Ovary (tissue), 9 donors: Measurements from ENCODE around the gene TEX51. TPM values are rescaled to one million over a fixed set of nuclear protein-coding genes. Genes with fewer than 3 reads are reported as not detected.

Experiments used
- DNase-seq, 5 donors: peaks; one replicate each; pipeline ENCODE4 v3.0.0-alpha.2; 2019 to 2020
- H3K27ac ChIP-seq, 2 donors: fragments of 200-600 bp; one replicate each; pipeline versions ENCODE4 v1.5.1 to v1.8.0; 2019 to 2022
- H3K27me3 ChIP-seq: fragments of 200-600 bp; one replicate; pipeline ENCODE4 v1.8.0; 2022
- H3K36me3 ChIP-seq: fragments of 200-600 bp; sonication (generic); one replicate; pipeline ENCODE4 v1.5.1; 2019
- H3K4me1 ChIP-seq: one replicate; pipeline ENCODE4 v1.8.1; 2013; ENCODE audit warnings: mild to moderate bottlenecking, moderate library complexity; ENCODE audit not compliant: insufficient read depth
- H3K4me3 ChIP-seq: fragments of 200-600 bp; sonication (generic); one replicate; pipeline ENCODE4 v1.5.1; 2017
- H3K9me3 ChIP-seq, 2 donors: fragments of 200-600 bp in 1 of 2; sonication (generic) in 1 of 2; one replicate each; pipeline versions ENCODE4 v1.5.1 to v1.8.1; 2013 to 2019; ENCODE audit warnings: mild to moderate bottlenecking in 1 of 2, moderate library complexity in 1 of 2
- CTCF ChIP-seq, 3 donors: fragments of 450-650 bp in 2 of 3; fragments of 200-600 bp in 1 of 3; IDR thresholded peaks; one replicate each; pipeline versions ENCODE4 v1.5.1 to v1.8.0; 2016 to 2022; ENCODE audit warnings: antibody characterized with exemption in 3 of 3, mild to moderate bottlenecking in 1 of 3
- EP300 ChIP-seq: sonication (generic); formaldehyde crosslinking; IDR thresholded peaks from one replicate; pipeline ENCODE4 v1.6.1; 2017; ENCODE audit warnings: antibody characterized with exemption
- POLR2A ChIP-seq: fragments of 450-650 bp; IDR thresholded peaks from one replicate; pipeline ENCODE4 v1.6.1; 2017; ENCODE audit warnings: antibody characterized with exemption, mild to moderate bottlenecking, moderate library complexity
- WGBS, 3 donors: extraction: QIAGEN DNeasy Blood & Tissue Kit in 1 of 3; methylation state at CpG; one replicate each; pipeline versions ENCODE4 v1.1.5 to v1.1.7; 2013 to 2017; 5-methylcytosine and 5-hydroxymethylcytosine counted together
- intact Hi-C, 4 donors: fragments of 100-400 bp; cut with DNase I; formaldehyde crosslinking; loops; one replicate each; pipeline versions ENCODE4 v1.11.0 to v1.15.1; 2022 to 2023
- polyA plus RNA-seq, 2 donors: library from polyadenylated mRNA; stranded (reverse); fragments of 200-250 nt in 1 of 2; fragments of 350-450 nt in 1 of 2; fragmentation: Illumina TruSeq in 1 of 2; extraction: RNeasy Lipid Tissue Mini Kit (QIAGEN cat#74804) in 1 of 2; gene quantifications; one replicate each; pipeline ENCODE4 v1.2.3, GENCODE V29; 2013 to 2014
- total RNA-seq, 7 donors: library from RNA; depleted of rRNA in 2 of 7; stranded (reverse); fragments of >200 nt in 2 of 7; fragmentation: NEBNext Ultra II Directional in 3 of 7; extraction: Animal tissue kit (Norgen Biotek cat#: 25700) in 3 of 7; gene quantifications; one replicate each; pipeline versions ENCODE4 v1.1.0 to v1.2.4, GENCODE V29; 2016 to 2023
- donor health status: DM: no; HTN: no; CAD: no; lungs with moderate emphysema.
- donor health status: DM: no; HTN: no; CAD: no.
- donor health status: Bipolar disorder and iron deficiency.
- donor health status: DM: yes; HTN: yes; CAD: no.
- donor health status: DM: no; HTN: no; CAD: no.
- donor health status: DM: yes; HTN: yes; CAD: no.

TEX51 gene
- total and polyA plus RNA-seq, 9 donors = not detected

DNA sequence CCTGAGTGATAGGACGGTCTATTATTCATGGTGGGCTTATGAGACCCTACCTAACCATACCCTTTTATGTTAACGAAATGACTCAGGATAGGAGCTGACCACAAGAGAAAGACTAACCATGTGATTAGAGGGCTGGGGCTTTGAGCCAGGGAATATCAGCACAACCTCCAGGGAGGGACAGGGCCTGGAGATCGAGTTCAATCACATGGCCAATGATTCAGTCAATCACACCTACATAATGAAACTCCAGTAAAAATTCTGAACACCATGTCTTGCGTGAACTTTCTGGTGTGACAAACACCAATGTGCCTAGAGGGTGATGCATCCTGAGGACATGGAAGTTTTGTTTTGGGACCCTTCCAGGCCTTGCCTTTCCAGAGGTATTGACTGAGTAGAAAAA, 2.2 kb upstream of the TEX51 start:
- WGBS, 3 donors = 67 to 84% (median 69%) methylated on average over 4 of the region's 4 CpGs
- TF ChIP-seq POLR2A (no peak), CTCF (IDR thresholded peaks at IDR 0.05) (no peak), EP300 (no peak)
- Histone ChIP-seq H3K4me3 (no peak overlapping the region), H3K4me1 (no peaks in the 10 kb centered on the region), H3K9me3 (no peaks in the 10 kb centered on the region), H3K27ac (no peak overlapping the region), H3K36me3 (no peaks in the 10 kb centered on the region), H3K27me3 (no peaks in the 10 kb centered on the region)
- DNase-seq = no peak
- intact Hi-C loops = no loop called here

DNA sequence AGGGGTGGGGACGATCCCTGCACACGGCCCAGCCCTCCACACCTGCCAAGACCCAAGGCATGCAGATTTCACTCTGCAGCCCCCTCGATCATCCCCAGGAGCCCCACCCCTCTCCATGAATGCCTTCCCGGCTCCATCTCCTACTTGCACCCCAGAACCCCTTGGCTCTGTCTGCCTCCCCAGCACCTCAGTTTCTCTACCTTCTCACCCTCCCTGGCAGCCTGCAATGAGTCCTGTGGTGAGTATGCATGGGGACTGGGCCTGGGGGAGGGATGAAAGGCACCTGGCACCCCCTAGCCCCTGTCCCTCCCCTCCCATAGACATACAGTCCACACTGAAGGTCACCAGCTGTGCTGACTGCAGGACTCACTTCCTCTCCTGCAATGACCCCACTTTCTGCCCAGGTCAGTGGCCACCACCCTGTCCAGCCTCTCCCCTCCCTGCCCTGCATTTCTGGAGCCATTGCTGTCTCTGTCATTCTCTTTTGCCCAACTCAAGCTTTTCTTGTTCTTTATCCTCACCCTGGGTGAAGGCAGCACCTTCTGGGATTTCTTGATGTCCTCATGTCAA, 1.0 kb downstream of the TEX51 start:
- WGBS, 3 donors = 75 to 83% (median 76%) methylated on average over 4 of the region's 4 CpGs
- no peak for TF ChIP-seq EP300
- no peak for TF ChIP-seq POLR2A
- TF ChIP-seq CTCF (IDR thresholded peaks at IDR 0.05) = no peak

DNA sequence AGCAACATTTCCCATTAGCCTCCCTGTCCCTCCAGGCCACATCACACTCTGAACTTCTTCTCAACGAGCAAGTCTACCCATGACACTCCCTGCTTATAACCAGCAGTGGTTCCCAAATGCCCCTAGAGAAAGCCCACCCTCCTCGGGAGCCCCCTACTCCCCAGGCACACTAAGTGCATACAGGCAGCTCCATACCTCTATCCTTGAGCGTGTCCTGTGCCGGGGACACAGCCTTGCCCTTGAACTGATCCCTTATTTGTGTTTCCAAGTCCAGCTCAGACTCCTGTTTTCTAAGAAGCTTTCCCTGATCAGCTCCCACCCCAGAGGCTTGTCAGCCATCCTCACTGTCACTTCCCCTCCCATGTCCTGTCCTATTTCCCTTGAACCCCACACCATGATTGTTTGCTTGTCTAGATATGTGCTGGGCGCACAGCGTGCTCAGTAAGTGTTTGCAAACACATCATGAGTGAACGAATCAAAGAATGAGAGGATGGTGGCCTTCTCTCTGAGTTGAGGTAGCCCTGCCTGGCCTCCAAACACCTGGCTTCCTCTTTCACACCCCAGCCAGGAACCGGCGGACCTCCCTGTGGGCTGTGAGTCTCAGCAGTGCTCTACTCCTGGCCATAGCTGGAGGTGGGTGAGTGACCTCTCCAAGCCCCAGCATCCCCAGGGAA, 2.1 kb downstream of the TEX51 start:
- intact Hi-C loops = no loop called here
- DNase-seq = peak in 1 of 5 donors; percentile 5
- 82 to 88% (median 83%) methylated on average over 9 of the region's 9 CpGs for WGBS, 3 donors
- Histone ChIP-seq H3K36me3 (no peaks in the 10 kb centered on the region), H3K27me3 (no peaks in the 10 kb centered on the region), H3K4me1 (no peaks in the 10 kb centered on the region), H3K4me3 (no peak overlapping the region), H3K27ac (no peak overlapping the region), H3K9me3 (no peaks in the 10 kb centered on the region)
- TF ChIP-seq EP300 (no peak), POLR2A (no peak), CTCF (IDR thresholded peaks at IDR 0.05) (no peak)

More for the DNA sequence above, 1.0 kb downstream of the TEX51 start:
- Histone ChIP-seq H3K9me3 (no peaks in the 10 kb centered on the region), H3K36me3 (no peaks in the 10 kb centered on the region), H3K27ac (no peak overlapping the region), H3K4me1 (no peaks in the 10 kb centered on the region), H3K4me3 (no peak overlapping the region), H3K27me3 (no peaks in the 10 kb centered on the region)
- intact Hi-C loops = no loop called here
- DNase-seq = peak in 1 of 5 donors; percentile 1

GRCh38 chr2:126901459-126901858, 2.8 kb downstream of the TEX51 start:
- intact Hi-C loops = no loop called here
- no peaks in the 10 kb centered on the region for H3K9me3 ChIP-seq
- peak in 1 of 5 donors; percentile 8 for DNase-seq

More at GRCh38 chr2:126901459-126901858, 2.8 kb downstream of the TEX51 start:
- no peak overlapping the region for H3K4me3 ChIP-seq
- no peak overlapping the region for H3K27ac ChIP-seq
- no peaks in the 10 kb centered on the region for H3K36me3 ChIP-seq
- H3K27me3 ChIP-seq = no peaks in the 10 kb centered on the region
- 82 to 93% (median 88%) methylated on average over 2 of the region's 2 CpGs for WGBS, 3 donors
- no peaks in the 10 kb centered on the region for H3K4me1 ChIP-seq
- TF ChIP-seq POLR2A (no peak), CTCF (IDR thresholded peaks at IDR 0.05) (no peak), EP300 (no peak)
